GM18520 (cell line): ENCODE results near the gene CHMP5.

Experiments used
- ATAC-seq: cut with Tn5 transposase; IDR thresholded peaks from one replicate; pipeline ENCODE4 v1.9.1; 2021; ENCODE audit not compliant: unreplicated experiment

Gene CHMP5

DNA sequence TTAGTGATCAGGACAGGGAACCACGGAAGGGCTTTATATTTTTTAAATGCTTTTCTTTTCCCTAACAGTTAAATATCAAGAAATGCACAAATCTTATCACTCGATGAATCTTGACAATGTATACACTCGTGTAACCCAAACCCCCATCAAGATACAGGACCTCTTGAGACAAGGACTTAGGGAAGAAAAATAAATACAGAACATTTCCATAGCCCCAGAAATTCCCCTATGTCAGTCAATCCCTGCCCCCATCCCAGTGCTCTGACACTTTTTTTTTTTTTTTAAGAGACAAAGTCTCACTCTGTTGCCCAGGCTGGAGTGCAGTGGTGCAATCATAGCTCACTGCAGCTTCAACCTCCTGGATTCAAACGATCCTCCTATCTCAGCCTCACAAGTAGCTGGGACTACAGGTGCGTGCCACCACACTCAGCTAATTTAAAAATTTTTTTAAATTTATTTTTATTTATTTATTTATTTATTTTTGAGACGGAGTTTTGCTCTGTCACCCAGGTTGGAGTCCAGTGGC is 22.2 kb upstream of the CHMP5 start:
- no peak for ATAC-seq

DNA sequence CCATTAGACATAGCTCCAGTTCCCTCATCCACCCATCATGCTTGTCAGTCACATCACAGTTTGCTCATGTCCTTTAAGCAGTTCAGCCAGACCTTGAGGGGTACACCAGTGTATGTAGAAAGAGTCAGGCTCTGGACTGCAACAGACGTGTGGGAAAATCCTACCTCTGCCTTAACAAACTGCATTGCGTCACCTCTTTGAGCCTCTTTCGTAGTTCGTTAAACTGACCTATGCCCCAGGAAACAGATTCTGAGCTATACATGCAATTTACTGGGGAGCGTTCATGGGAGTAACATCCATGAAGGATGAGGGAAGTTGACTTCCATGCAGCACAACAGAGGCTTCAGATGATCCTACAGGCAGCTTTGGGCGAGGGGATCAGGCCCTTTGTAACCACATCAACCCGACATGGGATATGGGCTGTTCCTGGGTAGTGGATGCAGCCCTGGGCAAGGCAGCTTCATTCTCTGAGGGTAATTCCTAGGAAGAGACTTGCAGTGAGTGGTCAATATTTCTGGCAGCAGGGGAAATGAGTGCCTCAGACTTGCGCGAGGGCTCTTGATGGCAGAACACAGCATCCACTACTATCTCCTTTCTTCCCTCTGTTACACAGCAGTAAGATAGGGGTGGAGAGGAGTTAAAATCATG is 20.6 kb upstream of the CHMP5 start:
- no peak for ATAC-seq

DNA sequence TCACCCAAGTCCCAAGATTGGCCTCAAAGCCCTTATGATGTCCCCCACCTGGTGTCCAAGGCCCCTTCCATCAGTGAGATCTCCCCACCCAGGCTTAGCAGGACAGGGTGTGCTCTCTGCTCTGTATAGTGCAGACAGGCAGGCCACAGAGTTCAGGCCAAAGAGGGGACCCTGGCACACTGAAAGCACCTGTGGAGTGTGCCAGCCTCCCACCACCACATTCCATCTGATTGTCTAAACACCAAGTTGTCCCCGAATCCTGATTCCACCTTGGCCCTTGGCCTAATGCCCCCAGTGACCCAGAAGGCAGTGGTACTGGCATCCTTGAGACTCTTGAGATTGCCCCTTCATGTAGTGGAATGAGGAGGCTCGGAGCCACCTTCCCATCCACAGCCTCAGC is 19.5 kb upstream of the CHMP5 start:
- no peak for ATAC-seq

DNA sequence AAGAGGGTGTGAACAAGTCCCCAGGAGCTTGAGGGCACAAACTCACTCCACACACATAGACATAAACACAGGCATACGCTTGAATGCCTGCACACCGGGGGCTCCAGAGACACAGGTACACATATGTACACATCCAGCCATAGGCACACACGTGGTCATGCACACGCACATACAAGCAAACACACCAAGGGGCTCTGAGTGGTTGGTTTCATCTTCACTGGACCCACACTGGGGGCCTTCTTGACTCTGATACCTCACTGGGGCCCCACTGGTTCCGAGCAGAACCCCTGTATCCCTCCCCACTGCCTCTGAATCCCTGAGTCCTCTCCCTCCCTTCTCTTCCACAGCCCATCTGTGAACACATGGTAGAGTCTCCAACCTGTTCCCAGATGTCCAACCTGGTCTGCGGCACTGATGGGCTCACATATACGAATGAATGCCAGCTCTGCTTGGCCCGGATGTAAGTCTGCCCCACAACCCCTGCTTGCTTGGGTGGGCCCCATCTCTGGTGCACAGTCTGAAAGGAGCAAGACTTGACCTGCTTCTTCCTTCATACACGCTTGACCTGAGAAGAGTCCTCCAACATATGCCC is 18.5 kb upstream of the CHMP5 start:
- ATAC-seq: no peak

DNA sequence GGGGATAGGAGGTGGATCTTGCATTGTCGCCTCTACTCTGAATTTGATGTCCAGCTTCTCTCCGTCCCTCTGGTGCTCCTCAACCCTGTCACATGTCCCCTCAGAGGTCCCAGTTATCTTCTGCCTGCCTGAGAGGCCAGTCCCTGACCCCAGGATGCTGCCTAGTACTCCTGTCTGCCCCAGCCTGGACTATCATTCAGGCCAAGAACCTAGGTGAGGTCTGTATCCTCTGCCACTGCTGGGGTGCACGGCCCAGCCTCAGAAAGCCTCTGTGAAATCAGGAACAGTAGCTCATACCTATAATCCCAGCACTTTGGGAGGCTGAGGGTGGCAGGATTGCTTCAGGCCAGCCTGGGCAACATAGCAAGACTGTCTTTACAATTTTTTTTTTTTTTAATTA is 16.2 kb upstream of the CHMP5 start:
- ATAC-seq: no peak

DNA sequence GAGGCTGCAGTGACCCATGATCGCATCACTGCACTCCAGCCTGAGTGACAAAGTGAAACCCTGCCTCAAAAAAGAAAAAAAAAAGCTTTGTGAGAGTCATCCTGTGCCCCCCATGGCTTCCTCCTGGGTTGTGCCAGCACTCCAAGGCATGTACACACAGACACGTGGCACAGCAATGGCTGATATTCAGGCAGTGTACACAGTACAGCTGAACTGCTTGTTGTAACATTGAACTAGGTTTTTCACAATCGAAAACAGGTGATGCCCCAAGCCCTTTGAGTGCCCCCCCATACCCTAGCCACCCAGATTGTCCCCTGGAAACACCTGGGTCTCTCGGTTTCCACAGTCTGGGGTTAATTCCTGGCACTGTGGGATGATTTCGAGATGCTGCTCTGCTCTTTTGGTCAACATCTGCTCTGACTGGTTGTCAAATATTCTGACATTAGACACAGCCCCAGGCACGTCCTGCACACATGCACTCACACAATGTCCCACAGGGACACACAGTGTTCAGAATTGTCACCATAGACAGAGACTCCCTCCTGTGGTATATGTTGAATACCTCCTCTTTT is 15.7 kb upstream of the CHMP5 start:
- no peak for ATAC-seq

DNA sequence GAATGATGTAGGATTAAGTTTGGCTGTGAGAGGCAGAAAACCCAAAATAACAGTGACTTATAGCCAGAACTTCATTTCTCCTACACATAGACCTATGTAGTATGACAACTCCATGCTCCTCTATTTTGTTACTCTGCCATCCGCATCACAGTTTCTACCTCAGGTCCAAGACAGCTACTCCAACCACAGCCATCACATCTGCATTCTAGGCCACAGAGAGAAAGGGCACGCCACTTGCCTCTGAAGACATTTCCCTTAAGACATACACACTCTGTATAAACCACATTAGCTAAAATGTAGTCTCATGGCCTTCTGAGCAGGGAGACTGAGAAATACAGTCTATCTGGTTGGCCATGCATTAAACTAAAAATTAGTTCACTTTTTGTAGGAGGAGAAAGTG is 14.9 kb upstream of the CHMP5 start:
- ATAC-seq: no peak

DNA sequence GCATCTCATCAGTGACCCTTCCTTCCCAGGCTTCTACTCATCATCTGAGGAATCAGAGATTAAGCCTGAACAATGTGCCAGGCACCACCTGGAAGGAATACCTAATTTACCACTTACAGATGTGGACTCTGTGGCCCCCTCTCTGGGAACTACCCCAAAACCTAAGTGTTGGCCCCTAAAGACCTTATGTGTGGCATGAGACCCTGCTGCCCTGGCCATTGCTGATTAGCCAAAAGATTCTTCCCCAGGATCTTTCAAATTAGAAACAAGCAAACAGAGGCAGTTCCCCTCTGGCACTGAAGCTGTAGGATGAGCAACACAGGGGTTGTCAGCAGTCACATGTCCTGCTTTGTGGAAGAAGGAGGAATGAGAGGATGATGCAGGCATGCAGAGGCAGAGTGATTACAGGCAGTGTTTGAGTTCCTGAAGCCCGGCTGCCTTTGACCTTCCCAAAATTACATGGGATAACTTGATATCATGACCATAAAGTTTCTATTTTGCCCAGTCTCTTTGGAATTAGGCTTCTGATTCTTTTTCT is 14.3 kb upstream of the CHMP5 start:
- ATAC-seq: no peak

DNA sequence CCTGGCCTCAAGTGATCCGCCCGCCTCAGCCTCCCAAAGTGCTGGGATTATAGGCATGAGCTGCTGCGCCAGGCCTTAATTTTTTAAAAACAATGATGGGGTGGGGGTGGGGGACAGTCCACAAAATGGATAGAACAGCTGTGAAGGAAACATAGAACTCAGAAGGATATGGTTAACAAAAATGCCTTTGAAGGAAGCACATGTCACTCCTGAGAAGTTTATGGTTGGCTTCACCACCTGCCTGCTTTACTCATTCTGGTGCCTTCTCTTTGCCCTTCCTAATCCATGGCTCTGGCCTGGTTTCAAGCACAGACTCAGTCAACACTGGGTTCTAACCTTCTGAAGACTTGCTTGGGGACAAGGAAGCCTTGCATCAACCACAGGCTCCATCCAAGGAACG is 10.6 kb upstream of the CHMP5 start:
- ATAC-seq: no peak

DNA sequence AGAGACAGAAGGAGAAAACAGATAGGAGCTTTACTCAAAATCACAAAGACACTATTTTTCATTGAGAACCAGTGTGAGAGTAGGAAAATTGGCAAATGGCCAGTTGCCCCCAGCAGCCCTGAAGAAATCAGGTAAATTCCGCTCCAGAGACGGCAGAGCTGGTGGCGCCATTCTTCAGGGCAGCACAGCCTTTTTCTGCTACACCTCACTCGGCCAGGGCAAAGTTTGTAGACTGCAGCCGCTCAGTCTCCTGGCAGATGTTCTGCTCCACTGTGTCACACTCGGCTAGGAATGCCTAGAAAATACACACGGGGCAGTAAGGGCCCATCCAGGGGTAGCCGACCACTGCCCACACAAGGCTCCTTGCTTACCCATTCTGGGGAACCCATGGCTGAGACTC is 9.8 kb upstream of the CHMP5 start:
- no peak for ATAC-seq

DNA sequence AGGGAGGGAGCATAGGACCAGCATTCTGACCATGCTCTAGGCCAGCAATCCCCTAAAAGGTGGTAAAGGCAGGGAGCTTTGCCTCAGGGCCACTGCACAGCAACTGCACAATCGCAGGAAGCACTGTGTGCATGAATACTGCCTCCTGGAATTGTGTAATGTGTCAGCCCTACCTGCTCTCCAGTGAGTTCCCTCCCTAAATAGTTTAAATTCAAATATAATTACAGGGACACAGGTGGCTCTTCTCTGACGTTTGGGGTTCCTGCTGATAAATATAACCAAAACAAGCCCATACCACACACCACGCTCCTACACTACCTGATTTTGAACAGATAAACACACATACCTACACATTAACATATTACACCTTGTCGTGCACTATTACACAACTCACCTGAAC is 9.4 kb upstream of the CHMP5 start:
- no peak for ATAC-seq

DNA sequence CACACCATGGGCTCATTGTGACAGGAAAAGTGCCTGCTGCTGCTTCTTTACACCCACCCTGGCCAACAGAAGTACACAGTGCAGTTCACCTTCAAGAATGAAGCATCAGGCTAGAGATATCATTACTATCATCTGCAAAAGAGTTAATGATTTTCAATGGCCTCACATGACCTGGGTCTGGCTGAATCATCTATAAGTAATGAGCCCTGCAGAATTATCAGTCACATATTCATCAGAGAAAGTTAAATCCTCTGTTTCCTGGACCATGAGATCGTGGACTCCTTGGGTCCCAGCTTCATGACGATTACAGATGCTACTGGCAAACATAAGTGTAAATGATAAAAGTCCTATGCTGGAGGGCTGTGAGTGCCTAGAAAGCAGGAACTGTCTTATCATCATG is 8.6 kb upstream of the CHMP5 start:
- no peak for ATAC-seq

DNA sequence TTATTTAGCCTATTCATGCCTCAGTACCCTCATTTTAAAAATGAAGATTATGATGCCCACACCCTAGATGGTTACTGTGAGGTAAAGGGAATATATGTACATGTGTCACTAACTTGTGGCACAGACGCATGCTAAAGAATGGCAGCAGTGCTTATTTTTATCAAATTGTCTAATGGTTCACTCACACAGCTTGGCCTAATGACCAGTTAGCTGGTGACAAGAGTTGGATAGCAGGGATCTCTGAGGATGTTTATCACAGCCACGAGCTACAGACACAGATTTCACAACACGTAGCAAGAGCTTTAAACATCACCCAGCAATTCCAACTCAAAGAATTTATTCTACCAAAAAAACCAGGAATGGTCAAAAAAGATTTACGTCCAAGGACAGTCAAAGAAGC is 7.6 kb upstream of the CHMP5 start:
- no peak for ATAC-seq

DNA sequence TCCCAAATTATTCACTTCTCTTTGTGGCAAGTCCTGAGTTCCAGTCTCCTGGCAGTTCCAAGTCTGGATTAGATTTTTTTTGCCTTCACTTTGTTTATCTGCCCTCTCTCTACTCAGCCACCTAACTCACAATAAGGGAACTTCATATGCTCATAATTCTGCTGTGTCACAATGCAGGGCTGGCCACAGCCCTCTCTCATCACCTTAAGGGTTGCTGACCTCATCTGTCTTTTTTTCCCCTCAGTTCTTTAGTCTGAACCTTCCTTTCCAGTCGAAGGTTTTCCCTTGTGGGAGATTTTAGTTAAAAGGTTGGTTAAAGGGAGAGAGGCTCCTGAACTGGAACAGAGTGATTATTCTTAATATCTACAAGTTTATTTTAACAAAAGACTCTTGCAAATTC is 4.5 kb upstream of the CHMP5 start:
- no peak for ATAC-seq

DNA sequence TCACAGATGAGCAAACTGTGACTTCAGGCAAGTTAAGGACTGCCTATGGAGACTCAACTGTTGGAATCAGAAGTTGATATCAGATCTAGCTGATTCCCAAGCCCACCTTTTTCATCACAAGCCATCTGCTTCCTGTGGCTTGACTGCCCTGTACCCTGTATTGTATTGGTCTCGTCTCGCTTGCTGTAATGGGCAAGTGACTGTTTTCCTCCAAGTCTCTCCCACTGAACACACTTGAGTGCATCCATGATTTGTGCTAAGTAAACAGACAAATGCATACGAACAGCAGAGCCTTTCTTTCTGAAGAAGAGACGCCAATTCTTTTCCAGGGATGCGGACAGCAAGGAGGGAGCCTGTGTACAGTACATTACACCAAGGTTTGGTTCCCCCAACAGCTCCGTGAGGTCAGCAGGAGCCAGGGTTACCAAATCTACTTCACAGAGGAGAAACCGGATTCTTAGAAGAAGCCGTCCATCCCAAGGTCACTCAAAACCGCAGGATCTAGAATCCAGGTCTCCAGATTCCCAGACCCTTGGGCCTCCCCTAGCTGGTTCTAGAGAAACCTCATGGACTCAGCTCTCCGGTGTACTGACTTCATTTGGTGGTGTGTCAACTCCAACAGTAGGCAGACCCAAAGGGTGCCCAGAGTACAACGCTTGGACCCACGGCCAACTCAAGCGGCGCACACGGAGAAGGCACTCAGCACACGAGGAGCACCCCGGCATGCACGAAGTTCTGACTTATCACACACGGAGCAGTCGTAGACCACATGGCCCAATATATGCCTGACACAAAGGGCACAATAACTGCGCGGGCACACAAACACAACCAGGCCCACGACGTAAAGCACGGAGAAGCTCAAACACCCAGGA is 1.5 kb upstream of the CHMP5 start:
- ATAC-seq: no peak

DNA sequence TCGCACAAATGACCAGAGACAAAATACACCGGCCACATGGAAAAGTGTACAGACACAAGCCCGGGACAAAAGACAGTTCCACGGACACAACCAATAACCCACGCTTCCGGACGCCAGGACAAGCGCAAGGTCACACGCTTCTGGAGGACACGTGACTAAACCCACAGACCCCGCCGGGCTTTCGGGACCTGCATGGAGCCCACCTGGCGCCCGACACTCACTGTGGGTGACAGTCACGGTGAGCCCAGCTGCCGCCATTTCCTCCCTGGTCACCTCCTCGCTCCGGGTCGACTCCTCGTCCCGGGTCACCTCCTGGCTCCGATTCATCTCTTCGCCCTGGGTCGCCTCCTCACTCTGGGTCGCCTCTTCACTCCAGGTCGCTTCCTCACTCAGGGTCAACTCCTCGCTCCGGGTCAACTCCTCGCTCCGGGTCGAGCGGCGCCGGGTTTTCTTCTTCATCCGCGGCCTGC is 811 bp upstream of the CHMP5 start:
- ATAC-seq: peak; percentile 8

DNA sequence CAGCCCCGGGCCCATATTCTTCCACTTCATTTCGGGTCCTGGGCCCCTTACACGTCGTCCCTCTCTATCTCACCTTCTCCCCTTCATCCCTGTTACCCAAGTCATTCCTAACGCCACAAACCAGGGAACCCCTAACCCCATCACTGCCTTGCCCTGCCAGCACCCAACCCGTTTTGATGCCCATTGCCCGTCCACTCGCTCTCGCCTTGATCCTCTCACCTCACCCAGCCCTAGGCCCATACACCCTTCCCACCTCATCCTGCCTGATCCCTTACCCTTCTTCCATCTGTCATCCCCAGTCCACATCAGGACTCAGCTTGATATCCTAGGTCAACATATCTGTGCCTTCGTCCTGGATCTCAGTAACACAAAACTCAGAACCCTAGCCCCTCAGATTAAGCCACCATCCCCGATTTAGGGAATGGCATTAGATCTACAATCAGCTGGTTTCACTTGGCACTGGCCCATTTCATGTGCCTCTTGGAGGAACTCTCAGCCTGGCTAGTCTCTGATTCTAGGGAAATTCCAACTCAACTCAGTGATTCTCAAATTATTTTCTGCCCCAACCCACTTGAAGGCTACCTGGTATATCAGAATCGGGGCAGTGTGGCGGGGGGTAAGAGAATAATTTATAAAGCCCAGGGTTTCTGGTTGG is 489 bp downstream of the CHMP5 start:
- no peak for ATAC-seq

DNA sequence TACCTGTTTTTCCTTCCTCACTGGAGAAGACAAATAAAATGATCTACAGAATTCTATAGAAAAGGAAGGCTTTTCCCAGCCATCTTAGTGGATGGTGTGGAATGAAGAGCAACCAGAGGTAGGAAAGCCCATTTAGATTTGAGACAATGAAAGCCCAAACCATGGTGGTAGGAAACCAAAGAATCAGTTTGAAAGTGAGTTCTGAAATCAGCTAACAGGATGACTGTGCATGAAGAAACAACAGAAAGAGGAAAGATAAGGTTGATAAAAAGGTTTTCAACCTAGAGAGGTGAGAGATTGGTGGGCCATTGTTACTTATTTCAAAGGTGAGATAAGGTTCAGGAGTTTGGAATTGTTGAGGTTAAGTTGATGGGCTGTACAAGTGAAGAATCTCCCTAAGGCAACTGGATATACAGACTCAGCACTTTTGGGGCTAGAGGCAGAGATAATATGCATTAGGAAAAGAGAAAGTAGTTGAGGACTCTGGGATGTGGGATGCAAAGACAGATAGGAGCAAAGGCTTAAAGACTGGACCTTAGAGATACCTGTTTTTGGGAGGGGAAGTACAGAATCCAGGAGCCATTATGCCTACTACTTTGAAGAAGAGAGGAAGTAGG is 2.4 kb downstream of the CHMP5 start:
- ATAC-seq: no peak

DNA sequence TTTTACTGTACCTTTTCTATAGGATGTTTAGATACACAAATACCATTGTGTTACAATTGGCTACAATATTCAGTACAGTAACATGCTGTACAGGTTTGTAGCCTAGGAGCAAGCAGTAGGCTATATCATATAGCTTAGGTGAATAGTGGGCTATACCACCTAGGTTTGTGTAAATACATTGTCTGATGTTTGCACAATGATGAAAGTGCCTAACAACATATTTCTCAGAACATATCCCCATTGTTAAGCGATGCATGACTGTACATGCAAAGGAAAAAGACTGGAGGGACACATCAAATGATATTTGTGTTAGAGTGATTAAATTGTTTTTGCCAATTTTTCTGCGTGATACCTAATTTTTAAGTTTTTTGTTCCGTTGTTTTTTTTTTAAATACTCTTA is 5.3 kb downstream of the CHMP5 start:
- no peak for ATAC-seq

DNA sequence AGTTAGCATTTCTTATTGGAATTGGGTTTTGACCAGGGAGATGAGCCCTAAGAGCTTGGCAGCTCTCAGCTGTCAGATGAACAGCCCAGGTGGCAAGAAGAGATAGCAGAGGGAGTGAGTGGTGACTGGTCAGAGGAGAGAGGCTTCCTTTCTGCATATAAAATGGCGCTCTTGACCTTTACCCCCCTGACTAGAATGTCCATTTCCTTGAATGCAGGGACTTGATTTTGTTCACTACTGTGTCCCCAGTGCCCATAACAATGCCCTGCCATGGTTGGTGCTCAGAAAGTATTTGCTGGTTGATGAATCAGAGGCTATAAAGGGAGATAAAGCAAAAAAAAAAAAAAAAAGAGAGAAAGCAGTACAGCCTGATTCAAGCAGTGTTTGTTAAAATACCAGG is 7.2 kb downstream of the CHMP5 start:
- ATAC-seq: no peak
